Brain microvascular endothelial cell (primary cell): ENCODE measurements around the gene TMEM132A.
A peak's percentile ranks its signal among the peaks of the same experiment; 100 is the strongest.

ENCODE experiments used
- DNase-seq: peaks from one replicate; pipeline ENCODE4 v3.0.0-alpha.2; 2020
- H3K27ac ChIP-seq: fragments of 250-450 bp; sonication (Bioruptor Pico); 2 replicates; pipeline ENCODE4 v1.5.1; 2020; ENCODE audit warnings: mild to moderate bottlenecking, moderate library complexity
- H3K27me3 ChIP-seq: fragments of 250-450 bp; sonication (Bioruptor Pico); replicated peaks from 2 replicates; pipeline ENCODE4 v1.5.1; 2020; ENCODE audit warnings: mild to moderate bottlenecking
- H3K36me3 ChIP-seq: fragments of 250-450 bp; sonication (Bioruptor Pico); replicated peaks from 2 replicates; pipeline ENCODE4 v1.5.1; 2020; ENCODE audit warnings: mild to moderate bottlenecking
- H3K4me3 ChIP-seq: 2 replicates; pipeline ENCODE4 v1.5.1; 2011; ENCODE audit warnings: low read depth, mild to moderate bottlenecking, control low read depth, low read length, moderate library complexity
- in situ Hi-C: cut with HindIII; loops from 2 replicates; pipeline ENCODE4 v1.10.0; 2017; ENCODE audit warnings: low sequenced_read_pairs, low pct_ligation_motif_present
- TF ChIP-seq, protein P1 (sequence below): IDR thresholded peaks from 2 replicates; pipeline ENCODE4 v1.5.1; 2011; ENCODE audit warnings: low read depth, mild to moderate bottlenecking, moderate library complexity, low read length, control low read depth, inconsistent platforms; ENCODE audit errors: missing control alignments

The TMEM132A gene

DNA sequence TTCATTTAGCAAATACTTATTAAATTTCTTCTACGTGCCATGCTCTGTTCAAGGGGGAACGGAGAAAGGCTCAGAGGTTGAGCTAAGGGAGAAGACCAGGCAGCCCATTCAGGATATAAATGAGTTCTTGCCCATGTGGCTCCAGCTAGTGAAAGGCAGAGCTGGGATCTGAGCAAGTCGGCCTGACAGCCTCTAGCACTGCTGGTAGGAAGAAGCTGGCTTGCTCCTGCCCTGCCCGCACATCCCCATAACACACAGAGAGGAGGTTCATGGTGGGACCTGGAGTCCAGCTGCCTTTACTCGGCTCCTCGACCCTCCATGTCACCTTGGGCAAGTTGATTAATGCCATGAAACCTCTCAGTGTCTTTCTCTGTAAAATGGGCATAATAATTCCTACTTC is 25.8 kb downstream of the TMEM132A start:
- no peaks in the 10 kb centered on the region for H3K36me3 ChIP-seq
- no peak overlapping the region for H3K4me3 ChIP-seq
- in situ Hi-C loops: no loop called here
- DNase-seq: no peak
- peaks cover 5% of the 10 kb centered on the region for H3K27me3 ChIP-seq
- no peak overlapping the region for H3K27ac ChIP-seq
- TF ChIP-seq, protein P1, sequence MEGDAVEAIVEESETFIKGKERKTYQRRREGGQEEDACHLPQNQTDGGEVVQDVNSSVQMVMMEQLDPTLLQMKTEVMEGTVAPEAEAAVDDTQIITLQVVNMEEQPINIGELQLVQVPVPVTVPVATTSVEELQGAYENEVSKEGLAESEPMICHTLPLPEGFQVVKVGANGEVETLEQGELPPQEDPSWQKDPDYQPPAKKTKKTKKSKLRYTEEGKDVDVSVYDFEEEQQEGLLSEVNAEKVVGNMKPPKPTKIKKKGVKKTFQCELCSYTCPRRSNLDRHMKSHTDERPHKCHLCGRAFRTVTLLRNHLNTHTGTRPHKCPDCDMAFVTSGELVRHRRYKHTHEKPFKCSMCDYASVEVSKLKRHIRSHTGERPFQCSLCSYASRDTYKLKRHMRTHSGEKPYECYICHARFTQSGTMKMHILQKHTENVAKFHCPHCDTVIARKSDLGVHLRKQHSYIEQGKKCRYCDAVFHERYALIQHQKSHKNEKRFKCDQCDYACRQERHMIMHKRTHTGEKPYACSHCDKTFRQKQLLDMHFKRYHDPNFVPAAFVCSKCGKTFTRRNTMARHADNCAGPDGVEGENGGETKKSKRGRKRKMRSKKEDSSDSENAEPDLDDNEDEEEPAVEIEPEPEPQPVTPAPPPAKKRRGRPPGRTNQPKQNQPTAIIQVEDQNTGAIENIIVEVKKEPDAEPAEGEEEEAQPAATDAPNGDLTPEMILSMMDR: no peak

DNA sequence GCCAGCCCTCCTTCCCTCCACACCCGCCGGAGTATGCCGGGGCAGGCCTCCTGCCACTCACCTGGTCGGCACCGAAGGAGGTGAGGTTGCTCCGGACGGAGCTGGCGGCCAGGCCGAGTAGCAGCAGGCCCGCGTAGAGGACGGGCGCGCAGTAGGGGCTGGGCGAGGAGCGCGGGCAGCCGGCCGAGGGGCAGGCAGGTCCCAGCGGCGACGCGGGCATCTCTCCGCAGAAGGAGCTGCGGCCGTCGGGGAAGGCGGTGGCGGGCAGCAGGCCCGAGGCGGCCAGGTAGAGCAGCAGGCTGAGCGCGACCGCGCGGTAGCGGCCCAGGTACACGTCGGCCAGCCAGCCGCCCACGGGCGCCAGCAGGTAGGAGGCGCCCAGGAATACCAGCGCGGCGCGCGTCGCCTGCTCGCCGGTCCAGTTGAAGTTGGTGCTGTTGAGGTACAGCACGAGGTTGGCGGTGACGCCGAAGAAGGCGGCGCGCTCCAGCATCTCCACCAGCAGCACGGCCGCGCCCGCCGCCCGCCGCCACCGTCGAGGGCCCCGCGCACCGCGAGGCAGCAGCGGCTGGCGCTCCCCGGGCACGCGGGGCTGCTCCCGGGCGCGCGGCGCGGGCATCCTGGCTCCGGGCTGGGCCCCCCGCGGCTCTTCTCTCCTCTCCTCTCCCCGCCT is 26.8 kb downstream of the TMEM132A start:
- Histone ChIP-seq H3K27me3 (peaks cover 5% of the 10 kb centered on the region), H3K4me3 (no peak overlapping the region), H3K36me3 (no peaks in the 10 kb centered on the region), H3K27ac (no peak overlapping the region)
- in situ Hi-C loops: no loop called here
- no peak for DNase-seq
- TF ChIP-seq, protein P1: no peak

DNA sequence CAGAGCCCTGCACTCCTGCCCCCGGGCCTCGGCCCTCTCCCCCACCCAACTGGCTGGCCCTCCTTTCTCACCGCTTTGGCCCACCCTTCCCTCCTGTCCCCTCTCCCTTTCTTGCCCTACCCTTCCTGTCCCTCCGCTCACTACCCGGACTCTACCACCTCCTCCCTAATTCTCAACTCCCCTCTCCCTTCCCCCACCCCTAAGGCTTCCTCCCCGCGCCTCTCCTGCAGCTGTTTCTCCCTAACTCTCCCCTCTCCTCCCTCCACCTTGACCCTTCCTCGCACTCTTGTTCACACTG is 27.3 kb downstream of the TMEM132A start:
- no peak overlapping the region for H3K27ac ChIP-seq
- in situ Hi-C loops: no loop called here
- no peak for DNase-seq
- H3K4me3 ChIP-seq: peak overlapping the region; percentile 53
- TF ChIP-seq, protein P1: no peak
- no peaks in the 10 kb centered on the region for H3K36me3 ChIP-seq
- H3K27me3 ChIP-seq: peaks cover 5% of the 10 kb centered on the region

DNA sequence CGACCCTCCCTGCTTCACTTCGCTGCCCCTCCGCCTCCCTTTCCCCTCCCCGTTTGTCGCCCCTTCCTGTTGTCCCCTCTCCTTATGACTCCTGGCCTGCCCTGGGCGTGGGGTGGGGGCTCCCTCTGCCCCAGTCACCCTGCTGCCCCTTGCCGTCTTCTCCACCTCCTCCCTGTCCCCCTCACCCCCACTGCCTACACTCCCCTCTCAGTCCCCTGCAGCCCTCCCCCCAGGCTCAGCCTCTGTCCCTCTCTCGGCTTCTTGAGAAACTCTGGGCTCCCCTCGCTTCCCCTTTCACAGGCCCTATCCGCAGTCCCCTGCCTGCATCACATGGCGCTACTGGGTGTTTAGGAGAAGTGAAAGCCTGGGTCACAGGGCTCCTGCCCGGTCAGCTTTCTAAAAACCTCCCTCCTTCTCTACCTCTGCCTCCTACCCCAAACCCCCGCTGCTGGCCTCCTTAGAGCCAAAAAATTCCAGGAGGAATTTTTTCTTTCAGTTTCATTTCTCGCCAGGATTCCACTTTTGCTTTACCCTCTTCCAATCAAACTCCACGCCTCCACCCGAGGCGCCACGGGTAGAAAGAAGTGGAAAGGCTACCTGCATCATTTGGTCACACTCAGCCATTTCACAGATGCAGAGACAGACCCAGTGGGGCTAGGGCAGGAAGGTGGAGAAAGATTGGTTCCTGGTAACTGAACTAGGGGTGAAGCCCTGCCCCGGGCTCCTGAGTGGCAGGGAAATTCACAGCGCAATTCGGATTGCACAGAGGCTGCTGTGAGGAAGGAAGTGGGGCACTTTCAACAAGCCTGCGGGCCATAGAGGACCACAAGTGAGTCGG is 27.9 kb downstream of the TMEM132A start, which contains the start of gene SLC15A3:
Gene SLC15A3 (minus strand): TSS at position 273 of the 838 bp plus-strand sequence. CDS start 625 bp downstream, outside the sequence.
- no peak within 1 kb of the TSS for H3K27ac ChIP-seq
- H3K27me3 ChIP-seq: peaks cover 5% of the 10 kb centered on the region
- TF ChIP-seq, protein P1: no peak
- in situ Hi-C loops: no loop called here
- no peaks in the 10 kb centered on the region for H3K36me3 ChIP-seq
- no peak for DNase-seq
- H3K4me3 ChIP-seq: peak within 1 kb of the TSS; percentile 53

DNA sequence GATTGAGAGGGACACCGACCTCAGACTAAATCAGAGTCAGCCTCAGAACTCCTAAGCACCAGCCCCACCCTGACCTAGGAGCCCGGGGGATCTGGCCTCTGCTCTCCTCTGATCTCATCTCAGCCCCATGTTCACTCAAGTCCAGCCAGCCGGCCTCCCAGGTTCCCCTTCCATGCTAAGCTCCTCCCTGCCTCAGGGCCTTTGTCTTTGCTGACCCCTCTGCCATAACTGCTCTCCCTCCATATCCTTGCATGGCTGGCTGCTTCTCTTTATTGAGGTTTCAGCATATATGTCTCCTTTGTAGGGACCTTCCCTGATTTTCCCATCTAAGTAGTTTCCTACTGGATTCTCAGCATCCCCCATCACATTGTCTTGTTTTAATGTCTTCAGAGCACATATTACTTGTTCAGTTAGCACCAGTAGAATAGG is 28.5 kb downstream of the TMEM132A start:
- Histone ChIP-seq H3K4me3 (peak overlapping the region; percentile 53), H3K36me3 (no peaks in the 10 kb centered on the region), H3K27me3 (peaks cover 5% of the 10 kb centered on the region), H3K27ac (no peak overlapping the region)
- in situ Hi-C loops: no loop called here
- TF ChIP-seq, protein P1: no peak
- DNase-seq: no peak
